Activated B cell treated with CpG ODN at 0.5 μM for 24 hours (primary cell): ENCODE results near the gene EPB41L2. TPM values are rescaled to one million over a fixed set of nuclear protein-coding genes. Genes with fewer than 3 reads are reported as not detected.

Experiments
- ATAC-seq: fragments of 200-7000 bp; cut with Tn5 transposase; one replicate; pipeline ENCODE4 v1.10.0; 2021; ENCODE audit warnings: low read depth, mild to moderate bottlenecking, moderate library complexity
- CTCF ChIA-PET: fragments of 350-600 bp; sonication (Branson Sonifier 250); formaldehyde crosslinking; loops from one replicate; lab custom pipeline; 2021; ENCODE audit warnings: antibody characterized with exemption; lab: Charles Lee
- POLR2A ChIA-PET: fragments of 350-600 bp; sonication (Branson Sonifier 250); formaldehyde crosslinking; loops from one replicate; lab custom pipeline; 2021; ENCODE audit warnings: antibody characterized with exemption; lab: Charles Lee
- DNase-seq: peaks from one replicate; pipeline ENCODE4 v3.0.0; 2022
- H3K27ac Mint-ChIP-seq: one replicate; pipeline ENCODE4 v1.8.0; 2020; ENCODE audit warnings: mixed read lengths
- H3K27me3 Mint-ChIP-seq: one replicate; pipeline ENCODE4 v1.8.0; 2021; ENCODE audit warnings: mixed read lengths
- H3K36me3 Mint-ChIP-seq: one replicate; pipeline ENCODE4 v1.8.0; 2021; ENCODE audit warnings: low read depth, mixed read lengths
- H3K4me1 Mint-ChIP-seq: one replicate; pipeline ENCODE4 v1.8.0; 2021; ENCODE audit warnings: mixed read lengths
- H3K4me3 Mint-ChIP-seq: one replicate; pipeline ENCODE4 v1.8.0; 2020; ENCODE audit warnings: mild to moderate bottlenecking, mixed read lengths
- H3K9me3 Mint-ChIP-seq: one replicate; pipeline ENCODE4 v1.8.0; 2020; ENCODE audit warnings: mixed read lengths
- intact Hi-C: fragments of 100-400 bp; cut with micrococcal nuclease; formaldehyde crosslinking; loops from one replicate; pipeline ENCODE4 v1.15.1; 2024
- total RNA-seq: library from RNA; stranded (reverse); gene quantifications from 2 replicates; pipeline ENCODE4 v1.2.3, GENCODE V29; 2022
- TF ChIP-seq, protein P1 (sequence below): fragments of 200-600 bp; IDR thresholded peaks from one replicate; pipeline ENCODE4 v1.8.0; 2022; ENCODE audit warnings: antibody characterized with exemption, mild to moderate bottlenecking

EPB41L2 gene
- total RNA-seq, 1 donor from 2014 or later = 62.8 TPM

DNA sequence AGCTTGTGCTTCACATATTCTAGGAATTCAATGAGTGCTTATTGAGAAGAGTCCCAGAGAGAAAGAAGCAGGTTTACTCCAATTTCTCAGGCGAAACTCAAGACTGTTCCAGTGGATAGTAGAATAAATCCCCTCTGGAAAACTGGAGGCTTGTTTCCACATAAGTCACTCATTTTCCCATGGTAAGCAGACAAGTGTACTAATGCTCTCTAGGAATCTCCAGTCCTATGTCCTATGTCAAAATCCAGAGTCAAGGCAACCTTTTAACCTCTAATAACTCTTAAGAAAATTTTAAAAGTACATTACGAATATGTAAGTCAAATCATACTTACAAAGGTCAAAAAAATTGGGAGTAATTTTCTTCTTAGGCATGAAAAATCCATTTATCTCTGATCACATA is 200.7 kb downstream of the EPB41L2 start:
- DNase-seq = no peak
- CTCF ChIA-PET = interaction anchor here (1.6 kb wide), 1 partner anchor 23 kb away, joined by 4 read pairs; no protein-coding TSS in a partner anchor
- no peak overlapping the region for H3K27ac Mint-ChIP-seq
- no peak for ATAC-seq
- no peaks in the 10 kb centered on the region for H3K4me1 Mint-ChIP-seq
- peaks cover 51% of the 10 kb centered on the region for H3K36me3 Mint-ChIP-seq
- intact Hi-C loops = no loop called here
- POLR2A ChIA-PET = no interaction called here
- H3K27me3 Mint-ChIP-seq = no peaks in the 10 kb centered on the region
- TF ChIP-seq, protein P1, sequence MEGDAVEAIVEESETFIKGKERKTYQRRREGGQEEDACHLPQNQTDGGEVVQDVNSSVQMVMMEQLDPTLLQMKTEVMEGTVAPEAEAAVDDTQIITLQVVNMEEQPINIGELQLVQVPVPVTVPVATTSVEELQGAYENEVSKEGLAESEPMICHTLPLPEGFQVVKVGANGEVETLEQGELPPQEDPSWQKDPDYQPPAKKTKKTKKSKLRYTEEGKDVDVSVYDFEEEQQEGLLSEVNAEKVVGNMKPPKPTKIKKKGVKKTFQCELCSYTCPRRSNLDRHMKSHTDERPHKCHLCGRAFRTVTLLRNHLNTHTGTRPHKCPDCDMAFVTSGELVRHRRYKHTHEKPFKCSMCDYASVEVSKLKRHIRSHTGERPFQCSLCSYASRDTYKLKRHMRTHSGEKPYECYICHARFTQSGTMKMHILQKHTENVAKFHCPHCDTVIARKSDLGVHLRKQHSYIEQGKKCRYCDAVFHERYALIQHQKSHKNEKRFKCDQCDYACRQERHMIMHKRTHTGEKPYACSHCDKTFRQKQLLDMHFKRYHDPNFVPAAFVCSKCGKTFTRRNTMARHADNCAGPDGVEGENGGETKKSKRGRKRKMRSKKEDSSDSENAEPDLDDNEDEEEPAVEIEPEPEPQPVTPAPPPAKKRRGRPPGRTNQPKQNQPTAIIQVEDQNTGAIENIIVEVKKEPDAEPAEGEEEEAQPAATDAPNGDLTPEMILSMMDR = no peak
- no peaks in the 10 kb centered on the region for H3K9me3 Mint-ChIP-seq
- no peak overlapping the region for H3K4me3 Mint-ChIP-seq

DNA sequence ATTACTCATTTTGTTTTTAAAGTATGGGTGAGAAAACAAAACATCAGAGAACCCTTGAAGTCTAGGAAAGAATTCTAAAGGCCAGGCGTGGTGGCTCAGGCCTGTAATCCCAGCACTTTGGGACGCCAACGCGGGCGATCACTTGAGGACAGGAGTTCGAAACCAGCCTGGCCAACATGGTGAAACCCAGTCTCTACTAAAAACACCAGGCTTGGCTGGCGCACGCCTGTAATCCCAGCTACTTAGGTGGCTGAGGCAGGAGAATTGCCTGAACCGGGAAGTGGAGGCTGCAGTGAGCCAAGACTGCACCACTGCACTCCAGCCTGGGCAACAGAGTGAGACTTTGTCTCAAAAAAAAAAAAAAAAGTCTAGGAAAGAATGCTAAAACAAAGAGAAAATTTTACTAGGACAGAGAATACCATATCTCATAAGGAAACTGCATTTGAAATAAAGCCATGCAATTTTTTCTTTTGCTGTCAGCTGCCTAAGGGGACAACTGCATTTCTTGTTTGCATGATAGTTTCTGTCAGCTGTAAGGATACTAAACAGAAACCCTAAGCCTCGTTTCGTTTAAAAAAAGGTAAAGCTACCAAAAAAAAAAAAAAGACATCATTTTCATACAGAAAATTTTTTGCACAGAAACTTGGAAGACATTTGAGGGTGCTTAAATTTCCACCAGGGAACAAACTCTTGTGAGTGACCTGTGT is 203.7 kb downstream of the EPB41L2 start:
- no peak for ATAC-seq
- ChIA-PET POLR2A (no interaction called here), CTCF (interaction anchor here (0.6 to 1.2 kb wide), 2 partner anchors 12 to 457 kb away, joined by 3 read pairs; no protein-coding TSS in a partner anchor)
- Mint-ChIP-seq H3K4me3 (no peak overlapping the region), H3K36me3 (peaks cover 39% of the 10 kb centered on the region), H3K27ac (no peak overlapping the region), H3K4me1 (no peaks in the 10 kb centered on the region), H3K27me3 (no peaks in the 10 kb centered on the region), H3K9me3 (peaks cover 2% of the 10 kb centered on the region)
- intact Hi-C loops = no loop called here
- no peak for DNase-seq
- TF ChIP-seq, protein P1 = no peak

DNA sequence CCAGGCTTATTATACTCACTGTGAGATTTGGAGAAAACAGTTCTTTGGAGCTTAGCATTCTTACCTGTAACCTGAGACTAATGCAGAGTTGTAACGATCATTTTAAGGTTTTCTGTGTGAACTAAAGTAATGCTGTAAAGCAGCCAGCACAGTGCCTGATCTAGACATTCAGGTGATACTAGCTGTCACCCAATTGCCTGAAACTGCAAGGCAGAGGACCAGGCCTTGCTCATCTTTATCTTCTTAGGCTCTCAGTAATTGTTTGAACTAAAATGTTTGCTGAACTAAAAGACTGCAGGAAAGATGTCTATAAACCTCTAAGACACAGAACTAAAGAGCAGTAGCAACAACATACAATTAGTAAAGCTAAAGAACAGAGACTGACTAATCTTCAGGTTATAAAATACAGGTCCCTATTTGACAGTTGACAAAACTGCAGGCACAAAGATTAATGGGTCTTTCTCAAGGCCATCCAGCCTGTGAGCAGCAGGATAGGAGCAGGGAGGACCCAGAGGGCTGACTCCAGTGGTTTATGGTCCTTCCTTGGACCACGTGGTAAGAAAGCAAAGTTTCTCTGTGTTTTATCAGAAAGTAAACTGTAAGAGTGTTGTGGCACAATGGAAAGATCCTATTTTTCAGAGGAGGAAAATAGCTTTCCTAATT is 204.4 kb downstream of the EPB41L2 start:
- POLR2A ChIA-PET = no interaction called here
- ATAC-seq (no peak), DNase-seq (no peak)
- Mint-ChIP-seq H3K27ac (no peak overlapping the region), H3K4me1 (no peaks in the 10 kb centered on the region), H3K4me3 (no peak overlapping the region), H3K27me3 (no peaks in the 10 kb centered on the region), H3K9me3 (peaks cover 2% of the 10 kb centered on the region), H3K36me3 (peaks cover 37% of the 10 kb centered on the region)
- TF ChIP-seq, protein P1 = no peak
- intact Hi-C loops = no loop called here
- CTCF ChIA-PET = interaction anchor here (1.2 kb wide), 1 partner anchor 13 kb away, joined by 3 read pairs; no protein-coding TSS in a partner anchor

DNA sequence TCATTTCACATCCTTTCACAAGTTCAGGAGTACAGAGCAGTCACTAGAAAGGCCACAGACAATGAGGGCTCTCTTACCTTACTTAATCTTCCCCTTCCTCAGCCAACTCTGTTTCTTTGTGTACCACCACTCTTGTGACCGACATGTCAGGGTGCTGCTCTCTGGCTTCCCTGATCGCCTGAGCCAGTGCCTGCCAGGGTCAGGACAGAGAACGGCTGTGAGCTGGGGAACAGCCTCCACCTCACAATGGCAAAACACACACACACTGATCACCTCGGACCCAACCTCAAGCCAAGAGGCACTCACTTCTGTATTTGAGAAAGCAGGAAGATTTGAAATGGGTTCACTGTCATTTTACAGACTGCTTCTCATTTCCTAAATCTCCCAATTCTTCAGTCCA is 205.0 kb downstream of the EPB41L2 start:
- Mint-ChIP-seq H3K27me3 (no peaks in the 10 kb centered on the region), H3K9me3 (peaks cover 2% of the 10 kb centered on the region), H3K4me1 (no peaks in the 10 kb centered on the region), H3K36me3 (peaks cover 34% of the 10 kb centered on the region), H3K4me3 (no peak overlapping the region), H3K27ac (no peak overlapping the region)
- TF ChIP-seq, protein P1 = no peak
- ATAC-seq (no peak), DNase-seq (no peak)
- intact Hi-C loops = no loop called here
- ChIA-PET POLR2A (no interaction called here), CTCF (no interaction called here)

DNA sequence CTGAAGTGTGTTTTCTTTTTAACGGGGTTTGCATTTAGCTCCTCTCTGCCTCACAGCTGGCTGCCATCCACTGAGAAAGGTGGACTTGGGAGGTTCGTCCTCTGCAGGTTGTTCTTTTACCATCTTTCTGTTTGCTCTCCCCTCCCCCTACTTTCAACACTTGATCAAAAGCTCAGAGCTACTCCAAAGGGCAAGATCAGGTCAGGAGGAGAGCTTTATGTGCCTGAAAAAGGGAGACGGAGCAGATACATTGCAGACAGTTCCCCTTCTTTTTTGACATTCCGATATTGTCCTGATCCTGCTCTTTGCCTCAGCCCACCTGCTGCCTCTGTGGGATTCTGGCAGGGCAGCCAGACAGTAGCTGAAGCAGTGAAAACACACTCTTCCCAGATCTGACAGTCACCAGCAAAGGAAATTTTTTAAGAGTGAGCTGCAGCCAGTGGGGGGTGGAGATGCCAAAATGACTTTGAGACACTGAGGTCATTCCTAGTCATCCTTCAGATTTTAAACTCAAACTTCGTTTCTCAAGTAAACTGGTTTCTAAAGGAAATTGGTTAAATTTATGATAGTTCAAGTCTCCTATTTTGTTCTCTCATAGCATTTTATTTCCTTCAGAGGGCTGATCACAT is 209.4 kb downstream of the EPB41L2 start:
- no peak for ATAC-seq
- peaks cover 2% of the 10 kb centered on the region for H3K9me3 Mint-ChIP-seq
- H3K27me3 Mint-ChIP-seq = no peaks in the 10 kb centered on the region
- ChIA-PET POLR2A (no interaction called here), CTCF (no interaction called here)
- peaks cover 23% of the 10 kb centered on the region for H3K36me3 Mint-ChIP-seq
- peaks cover 15% of the 10 kb centered on the region for H3K4me1 Mint-ChIP-seq
- DNase-seq = no peak
- intact Hi-C loops = no loop called here
- TF ChIP-seq, protein P1 = no peak
- no peak overlapping the region for H3K4me3 Mint-ChIP-seq
- no peak overlapping the region for H3K27ac Mint-ChIP-seq
